AG04449 (cell line): ENCODE results near the gene SCUBE2.
"Not testable (repeated sequence)": the region's sequence is repeated elsewhere in the genome, so short reads cannot be mapped to it uniquely, and the experiment has no call there.

Source experiments
- CTCF ChIA-PET: fragments of 350-600 bp; formaldehyde crosslinking; extraction: SDS; loops from one replicate; lab custom pipeline; 2021; ENCODE audit warnings: antibody characterized with exemption; lab: Yijun Ruan, JAX
- POLR2A ChIA-PET: fragments of 400-600, 350-600 bp; formaldehyde crosslinking; extraction: SDS; loops from one replicate; lab custom pipeline; 2020; ENCODE audit warnings: antibody characterized with exemption, inconsistent platforms; lab: Yijun Ruan, JAX
- DNase-seq: peaks from one replicate; pipeline ENCODE4 v3.0.0-alpha.2; 2010; ENCODE audit warnings: low read depth, low spot score
- H3K4me3 ChIP-seq: 2 replicates; pipeline ENCODE4 v1.5.1; 2011; ENCODE audit warnings: low read depth, mild to moderate bottlenecking, control low read depth, low read length
- CTCF ChIP-seq: IDR thresholded peaks from one replicate; pipeline ENCODE4 v1.5.1; 2011; ENCODE audit warnings: mild to moderate bottlenecking, moderate library complexity, low read length, control low read depth, inconsistent platforms; ENCODE audit not compliant: insufficient read depth; ENCODE audit errors: missing control alignments

Gene SCUBE2

GRCh38 chr11:8988329-8989234 is 102.8 kb downstream of the SCUBE2 start:
- H3K4me3 ChIP-seq: no peak overlapping the region
- TF ChIP-seq CTCF: no peak
- ChIA-PET POLR2A (no interaction called here), CTCF (interaction anchor here (1.0 to 2.3 kb wide), 4 partner anchors 27 to 149 kb away, joined by 3 to 9 read pairs (median 4); no protein-coding TSS in a partner anchor)
- no peak for DNase-seq

GRCh38 chr11:8987446-8987845 is 104.0 kb downstream of the SCUBE2 start:
- POLR2A ChIA-PET: no interaction called here
- TF ChIP-seq CTCF: no peak
- CTCF ChIA-PET: interaction anchor here (1.1 to 1.4 kb wide), 2 partner anchors 12 to 26 kb away, joined by 3 read pairs; no protein-coding TSS in a partner anchor
- no peak for DNase-seq
- H3K4me3 ChIP-seq: no peak overlapping the region

- POLR2A ChIA-PET, H3K4me3 ChIP-seq, DNase-seq: not testable (repeated sequence)
- CTCF ChIA-PET: interaction anchor here (1.1 to 1.3 kb wide), 3 partner anchors 12 to 151 kb away, joined by 3 to 5 read pairs (median 3); no protein-coding TSS in a partner anchor
Measured at GRCh38 chr11:8986772-8987171, 104.6 kb downstream of the SCUBE2 start.

- TF ChIP-seq CTCF: no peak
- H3K4me3 ChIP-seq: no peak overlapping the region
- CTCF ChIA-PET: no interaction called here
- POLR2A ChIA-PET: interaction anchor here (0.5 kb wide), 1 partner anchor 18 kb away, joined by 3 read pairs; the partner anchor contains the start of gene NRIP3
- no peak for DNase-seq
Measured at GRCh38 chr11:8985462-8985861, 105.9 kb downstream of the SCUBE2 start.

- no peak for TF ChIP-seq CTCF
- POLR2A ChIA-PET: no interaction called here
- H3K4me3 ChIP-seq: no peak overlapping the region
- no peak for DNase-seq
- CTCF ChIA-PET: no interaction called here
Measured at GRCh38 chr11:8983552-8983951, 107.8 kb downstream of the SCUBE2 start.

- ChIA-PET POLR2A (interaction anchor here (0.9 kb wide), 1 partner anchor 17 kb away, joined by 3 read pairs; no protein-coding TSS in a partner anchor), CTCF (interaction anchor here (1.0 kb wide), 1 partner anchor 8 kb away, joined by 3 read pairs; no protein-coding TSS in a partner anchor)
- no peak overlapping the region for H3K4me3 ChIP-seq
- no peak for DNase-seq
- no peak for TF ChIP-seq CTCF
Measured at GRCh38 chr11:8980485-8980884, 110.9 kb downstream of the SCUBE2 start.

GRCh38 chr11:8979365-8979764 is 112.0 kb downstream of the SCUBE2 start:
- POLR2A ChIA-PET, DNase-seq, CTCF ChIA-PET, H3K4me3 ChIP-seq: not testable (repeated sequence)
